Stimulated activated CD4-positive, alpha-beta T cell treated with anti-CD3 and anti-CD28 coated beads, Interleukin-12 subunit alpha, Interleukin-12 subunit beta, amount 100 ng/mL, for 24 hours (primary cell): ENCODE measurements around the gene AKT1.

Source experiments
- DNase-seq, 2 experiments: peaks; one replicate each; pipeline ENCODE4 v3.0.0-alpha.2; 2020; ENCODE audit warnings: low read depth in 2 of 2

AKT1 gene

GRCh38 chr14:104723651-104724406 is 71.7 kb downstream of the AKT1 start, which contains the start of gene ADSS1:
Gene ADSS1, plus strand, starts transcription at chr14:104724229. Its CDS starts 42 bp downstream, at chr14:104724271.
- DNase-seq, result peak; percentile 22 to 34

GRCh38 chr14:104722938-104723650 is 72.5 kb downstream of the AKT1 start:
- DNase-seq, result no peak

DNA sequence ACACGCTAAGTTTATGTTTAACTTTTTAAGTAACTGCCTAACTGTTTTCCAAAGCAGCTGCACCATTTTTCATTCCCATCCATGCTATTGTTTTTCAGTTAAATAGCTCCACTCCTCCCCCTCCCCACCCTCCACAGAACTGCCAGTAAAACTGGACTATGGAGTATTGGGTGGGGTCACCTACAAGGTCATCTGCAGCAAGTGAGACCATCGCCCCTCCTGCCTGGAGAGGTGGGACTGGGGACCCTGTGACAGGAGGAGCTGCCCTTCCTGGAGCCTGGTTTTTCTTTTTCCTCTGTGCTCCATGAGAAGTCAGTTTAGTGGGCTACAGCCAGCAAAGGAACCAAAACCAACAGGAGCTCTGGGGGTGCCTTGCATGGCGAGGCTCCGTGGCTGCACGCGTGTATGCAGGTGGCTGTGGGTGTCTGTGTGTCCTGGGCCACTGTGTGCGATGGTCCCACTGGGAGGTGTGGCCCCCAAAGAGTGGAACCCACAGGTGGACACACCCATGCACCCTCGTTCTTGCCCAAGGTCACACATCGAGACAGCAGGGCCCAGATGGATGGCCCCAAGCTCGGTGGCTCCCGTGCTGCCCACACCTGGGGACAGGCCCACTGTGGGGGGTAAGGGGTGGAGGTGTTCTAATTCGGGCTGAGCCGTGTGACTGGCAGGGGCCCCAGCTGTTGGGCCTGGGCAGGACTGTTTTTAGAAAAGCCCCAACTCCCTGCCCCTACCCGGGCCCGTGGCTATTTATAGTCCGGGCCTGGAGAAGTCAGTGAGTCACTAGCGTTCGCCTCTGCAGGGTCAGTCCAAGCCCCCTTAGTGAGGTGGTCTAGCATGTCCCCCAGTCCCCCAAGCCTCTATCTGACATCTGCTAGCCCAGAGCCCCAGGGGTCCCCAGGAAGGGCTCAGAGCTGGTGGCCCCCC is 73.8 kb downstream of the AKT1 start:
- no peak for DNase-seq
